Rectal smooth muscle tissue (tissue), 1 donor: ENCODE measurements around the gene SYT8.

Experiments used
- H3K27ac ChIP-seq: one replicate; pipeline ENCODE4 v1.7.0; 2013; ENCODE audit warnings: low read depth, low read length, inconsistent platforms
- H3K27me3 ChIP-seq: one replicate; pipeline ENCODE4 v1.7.0; 2013; ENCODE audit warnings: low read length; ENCODE audit not compliant: control insufficient read depth, insufficient read depth
- H3K36me3 ChIP-seq: one replicate; pipeline ENCODE4 v1.7.0; 2013; ENCODE audit warnings: low read length; ENCODE audit not compliant: control insufficient read depth, insufficient read depth
- H3K4me1 ChIP-seq: one replicate; pipeline ENCODE4 v1.7.0; 2013; ENCODE audit warnings: low read length; ENCODE audit not compliant: control insufficient read depth, insufficient read depth
- H3K4me3 ChIP-seq: one replicate; pipeline ENCODE4 v1.7.0; 2013; ENCODE audit warnings: low read length
- H3K9ac ChIP-seq: one replicate; pipeline ENCODE4 v1.7.0; 2013; ENCODE audit warnings: low read length

The SYT8 gene

DNA sequence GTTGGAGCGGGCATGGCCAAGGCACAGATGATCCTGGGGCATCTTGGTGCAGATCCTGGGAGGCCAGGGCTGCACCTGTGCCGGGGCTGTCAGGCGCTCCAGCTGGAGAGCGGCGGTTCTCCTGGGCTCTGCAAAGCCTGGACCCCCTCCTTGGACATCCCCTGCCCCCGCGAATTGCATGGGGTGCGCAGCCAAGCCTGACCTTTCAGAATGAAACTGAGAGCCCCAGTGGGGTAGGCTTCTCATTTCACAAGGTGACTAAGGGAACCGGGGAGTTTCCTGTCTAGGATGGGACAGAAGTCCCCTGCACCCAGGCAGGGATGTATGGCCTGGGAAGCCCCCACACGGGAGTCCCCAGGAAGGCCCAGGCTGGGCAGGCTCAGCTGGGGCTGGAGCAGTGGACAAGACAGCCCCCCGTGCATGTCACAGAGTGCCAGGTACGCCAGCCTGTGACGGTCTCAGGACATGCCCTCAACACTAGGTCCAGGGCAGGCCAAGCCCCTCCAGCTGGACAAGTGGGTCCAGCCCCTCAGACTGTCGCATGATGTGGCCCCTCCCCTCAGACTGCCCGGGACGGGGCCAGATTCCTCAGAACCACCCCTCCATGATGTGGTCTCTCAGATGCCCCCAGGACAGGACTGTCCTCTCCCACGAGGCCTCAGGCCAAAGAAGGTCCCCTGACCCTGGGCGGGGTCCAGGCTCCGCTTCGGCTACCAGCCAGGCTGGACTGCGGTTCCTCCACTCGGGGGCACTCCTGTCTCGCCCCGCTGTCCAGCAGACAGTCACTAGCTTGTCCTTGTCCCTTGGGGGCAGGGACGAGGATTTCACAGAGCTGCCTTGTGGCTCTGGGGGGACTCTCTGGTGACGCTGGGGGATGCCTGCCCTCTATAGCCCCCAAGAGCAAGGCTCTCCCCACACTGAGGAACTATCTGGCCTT, 20.4 kb downstream of the SYT8 start:
- Histone ChIP-seq H3K9ac (no peak overlapping the region), H3K27ac (no peak overlapping the region), H3K36me3 (no peaks in the 10 kb centered on the region), H3K4me1 (no peaks in the 10 kb centered on the region), H3K27me3 (no peaks in the 10 kb centered on the region), H3K4me3 (peak overlapping the region; percentile 9)

DNA sequence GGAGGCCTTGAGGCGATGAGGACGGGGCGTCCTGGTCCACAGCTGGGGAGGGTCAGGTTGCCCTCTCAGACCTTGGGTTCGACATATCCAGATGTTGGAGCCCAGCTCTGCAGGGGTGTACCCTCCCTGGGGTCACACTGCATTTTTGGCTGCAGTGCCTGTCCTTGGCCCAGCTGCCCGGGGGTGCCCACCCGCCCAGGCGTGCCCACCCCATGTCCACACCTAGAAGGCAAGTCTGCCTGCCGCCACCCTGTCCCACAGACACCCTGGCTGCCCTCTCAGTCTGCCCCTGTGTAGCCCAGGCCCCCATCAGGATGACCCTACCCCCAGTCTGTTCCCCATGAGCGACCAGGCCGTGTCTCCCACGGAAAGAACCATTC, 21.1 kb downstream of the SYT8 start:
- no peaks in the 10 kb centered on the region for H3K27me3 ChIP-seq
- no peaks in the 10 kb centered on the region for H3K36me3 ChIP-seq
- no peak overlapping the region for H3K4me3 ChIP-seq
- H3K27ac ChIP-seq, result no peak overlapping the region
- H3K4me1 ChIP-seq, result no peaks in the 10 kb centered on the region
- no peak overlapping the region for H3K9ac ChIP-seq

DNA sequence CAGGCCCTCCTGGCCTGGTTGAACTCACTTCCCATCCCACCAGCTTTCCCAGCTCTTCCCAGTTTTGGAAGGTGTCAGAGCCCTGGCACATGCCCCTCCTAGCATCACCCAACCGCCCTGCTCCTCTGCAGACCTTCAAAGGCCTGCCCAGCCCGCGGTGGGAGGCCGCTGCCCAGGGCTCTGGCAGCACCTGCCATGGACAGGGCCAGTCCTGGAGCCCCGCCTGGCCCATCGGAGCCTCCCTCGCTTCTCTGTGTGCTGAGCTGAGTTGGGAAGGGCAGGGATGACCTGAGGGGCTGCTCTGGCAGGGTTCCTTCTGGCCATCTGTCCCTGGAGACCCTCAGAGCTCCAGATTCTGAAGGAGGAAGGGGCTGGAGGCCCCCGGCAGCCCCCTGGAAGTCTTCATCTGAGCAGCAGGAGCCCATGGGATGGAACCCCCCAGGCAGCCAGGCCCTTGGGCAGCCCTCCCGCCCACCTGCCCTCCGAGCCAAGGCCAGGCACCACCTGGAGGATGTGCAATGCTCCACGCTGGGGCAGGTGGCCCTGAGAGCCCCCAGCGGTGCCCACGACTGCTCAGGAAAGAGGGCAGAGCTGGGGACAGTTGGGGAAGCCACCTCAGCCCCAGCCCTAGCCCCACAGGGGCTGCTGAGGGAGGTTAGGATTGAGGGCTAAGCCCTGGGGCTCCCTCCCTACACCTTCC, 21.7 kb downstream of the SYT8 start:
- no peaks in the 10 kb centered on the region for H3K36me3 ChIP-seq
- no peaks in the 10 kb centered on the region for H3K4me1 ChIP-seq
- no peak overlapping the region for H3K27ac ChIP-seq
- H3K27me3 ChIP-seq, result no peaks in the 10 kb centered on the region
- no peak overlapping the region for H3K9ac ChIP-seq
- H3K4me3 ChIP-seq, result no peak overlapping the region

DNA sequence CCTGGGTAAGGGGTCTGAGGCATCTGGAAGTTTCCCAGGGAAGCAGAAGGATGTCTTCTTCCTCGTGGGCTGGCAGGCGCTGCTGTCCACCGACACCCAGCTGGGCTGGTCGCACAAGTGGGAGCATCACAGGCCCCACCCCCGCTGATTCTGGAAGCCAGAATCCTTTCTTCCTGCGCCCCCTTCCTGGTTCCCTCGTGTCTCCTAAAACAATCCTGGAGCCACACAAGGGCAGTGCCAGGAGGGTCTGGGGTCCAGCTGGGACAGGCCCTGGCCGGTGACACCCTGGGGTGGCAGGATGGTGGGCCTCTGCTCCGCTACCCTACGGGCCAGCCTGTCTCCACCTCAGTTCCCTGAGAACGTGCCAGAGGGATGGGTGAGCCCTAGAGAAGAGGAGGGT, 22.3 kb downstream of the SYT8 start:
- Histone ChIP-seq H3K27ac (no peak overlapping the region), H3K36me3 (no peaks in the 10 kb centered on the region), H3K4me3 (no peak overlapping the region), H3K27me3 (no peaks in the 10 kb centered on the region), H3K9ac (no peak overlapping the region), H3K4me1 (no peaks in the 10 kb centered on the region)

DNA sequence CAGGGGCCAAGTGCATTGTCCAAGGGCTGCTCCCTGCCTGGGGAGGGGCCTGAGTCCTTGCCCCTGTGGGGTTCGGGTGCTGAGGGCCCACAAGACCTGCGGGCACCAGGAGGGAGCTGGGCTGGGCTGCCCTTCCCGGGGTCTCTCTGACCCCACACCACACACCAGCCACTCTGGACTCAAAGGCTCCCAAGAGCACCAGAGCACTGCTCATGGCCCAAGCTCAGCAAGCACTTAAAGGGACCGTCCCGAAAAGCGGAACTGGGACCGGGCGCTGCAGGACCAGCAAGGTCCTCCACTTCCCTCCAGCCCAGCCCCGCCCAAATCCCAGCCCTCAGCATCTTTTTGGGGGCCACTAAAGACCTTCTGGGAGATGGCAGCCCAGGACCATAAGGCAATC, 23.4 kb downstream of the SYT8 start:
- Histone ChIP-seq H3K9ac (no peak overlapping the region), H3K27ac (no peak overlapping the region), H3K4me1 (peaks cover 2% of the 10 kb centered on the region), H3K4me3 (no peak overlapping the region), H3K36me3 (no peaks in the 10 kb centered on the region), H3K27me3 (no peaks in the 10 kb centered on the region)

DNA sequence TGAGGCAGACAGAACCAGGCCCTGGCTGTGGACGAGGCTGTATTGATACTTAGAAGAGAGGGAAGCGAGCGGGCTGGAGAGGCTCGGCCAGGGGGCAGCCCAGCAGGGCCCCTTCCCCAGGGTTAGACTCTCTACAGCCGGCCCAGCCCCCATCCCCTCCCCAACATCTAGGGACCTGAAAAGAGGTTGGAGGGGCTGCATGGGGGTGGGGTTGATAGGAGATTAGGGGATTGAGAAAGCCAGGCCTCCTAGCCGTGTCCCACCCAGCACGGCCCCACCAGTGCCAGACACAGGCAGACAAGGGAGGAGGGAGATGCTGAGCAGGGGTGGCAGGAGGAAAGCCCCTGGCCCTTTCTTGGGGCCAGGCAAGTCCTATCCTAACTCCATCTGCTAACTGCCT, 23.8 kb downstream of the SYT8 start:
- no peak overlapping the region for H3K4me3 ChIP-seq
- no peaks in the 10 kb centered on the region for H3K27me3 ChIP-seq
- peaks cover 7% of the 10 kb centered on the region for H3K4me1 ChIP-seq
- no peak overlapping the region for H3K9ac ChIP-seq
- no peaks in the 10 kb centered on the region for H3K36me3 ChIP-seq
- no peak overlapping the region for H3K27ac ChIP-seq

DNA sequence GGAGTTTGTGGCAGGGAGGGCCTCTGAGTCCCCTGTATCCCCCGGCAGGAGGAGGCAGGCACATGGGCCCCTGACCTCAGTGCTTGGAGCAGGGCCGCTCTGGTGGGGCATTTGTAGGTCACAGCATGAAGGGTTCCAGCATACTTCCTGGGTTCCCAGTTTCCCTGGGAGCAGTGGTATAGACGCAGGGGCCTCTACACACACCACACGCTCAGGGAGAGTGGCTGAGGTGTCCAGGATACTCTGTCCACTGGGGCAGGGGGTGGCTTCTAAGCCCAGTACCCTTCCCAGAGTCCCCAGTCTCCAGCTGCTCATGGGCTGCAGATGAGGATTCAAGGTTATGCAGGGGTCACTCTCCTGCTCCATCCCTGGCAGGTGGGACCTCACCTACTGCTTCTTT, 24.2 kb downstream of the SYT8 start:
- Histone ChIP-seq H3K36me3 (no peaks in the 10 kb centered on the region), H3K27ac (no peak overlapping the region), H3K9ac (no peak overlapping the region), H3K27me3 (no peaks in the 10 kb centered on the region), H3K4me1 (peaks cover 9% of the 10 kb centered on the region), H3K4me3 (no peak overlapping the region)

DNA sequence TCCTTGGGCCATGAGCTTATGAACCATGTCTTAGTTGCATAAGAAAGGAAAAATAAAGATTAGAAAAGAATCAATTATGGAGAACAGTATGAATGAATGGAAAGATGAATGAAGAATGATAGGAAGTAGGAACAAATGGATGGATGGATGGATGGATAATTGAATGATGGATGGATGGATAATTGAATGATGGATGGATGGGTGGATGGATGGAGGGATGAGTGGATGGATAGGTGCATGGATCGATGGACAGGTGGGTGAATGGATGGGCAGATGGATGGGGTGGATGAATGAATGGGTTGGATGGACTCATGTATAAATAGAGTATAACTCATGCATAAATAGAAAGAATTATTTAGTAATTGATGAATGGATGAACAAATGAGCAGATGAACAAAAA, 25.3 kb downstream of the SYT8 start:
- Histone ChIP-seq H3K4me1 (peaks cover 19% of the 10 kb centered on the region), H3K36me3 (no peaks in the 10 kb centered on the region), H3K27ac (no peak overlapping the region)

DNA sequence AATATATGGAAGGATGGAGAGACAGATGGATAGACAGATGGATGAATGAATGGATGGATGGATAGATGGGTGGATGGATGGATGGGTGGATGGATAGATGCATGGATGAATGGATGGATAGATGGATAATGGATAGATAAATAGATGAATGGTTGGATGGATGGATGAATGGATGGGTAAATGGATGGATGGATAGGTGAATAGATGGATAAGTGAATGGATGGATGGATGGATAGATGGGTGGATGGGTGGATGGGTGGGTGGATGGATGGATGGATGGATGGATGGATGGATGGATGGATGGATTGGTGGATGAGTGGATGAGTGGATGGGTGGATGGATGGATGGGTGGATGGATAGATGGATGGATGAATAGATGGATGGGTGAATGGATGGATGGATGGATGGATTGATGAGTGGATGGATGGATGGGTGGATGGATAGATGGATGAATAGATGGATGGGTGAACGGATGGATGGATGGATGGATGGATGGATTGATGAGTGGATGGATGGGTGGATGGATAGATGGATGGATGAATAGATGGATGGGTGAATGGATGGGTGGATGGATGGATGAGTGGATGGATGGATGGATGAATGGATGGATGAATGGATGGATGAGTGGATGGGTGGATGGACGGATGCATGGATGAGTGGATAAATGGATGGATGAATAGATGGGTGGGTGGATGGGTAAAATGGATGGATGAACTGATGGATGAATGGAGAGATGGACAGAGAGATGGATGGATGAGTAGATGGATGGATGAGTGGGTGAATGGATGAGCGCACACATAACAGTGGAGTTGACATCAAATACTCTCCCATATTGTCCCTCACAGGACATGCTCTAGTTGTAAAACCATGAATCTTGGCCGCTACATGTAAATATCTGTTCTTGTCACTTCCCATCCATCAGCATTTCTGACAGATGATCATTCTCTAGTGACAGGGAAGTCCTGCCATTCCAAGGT, 26.9 kb downstream of the SYT8 start:
- H3K27me3 ChIP-seq, result no peaks in the 10 kb centered on the region
- H3K9ac ChIP-seq, result no peak overlapping the region
- H3K27ac ChIP-seq, result no peak overlapping the region
- peaks cover 22% of the 10 kb centered on the region for H3K4me1 ChIP-seq
- no peaks in the 10 kb centered on the region for H3K36me3 ChIP-seq
- no peak overlapping the region for H3K4me3 ChIP-seq

More for the DNA sequence above, 25.3 kb downstream of the SYT8 start:
- Histone ChIP-seq H3K4me3 (no peak overlapping the region), H3K27me3 (no peaks in the 10 kb centered on the region), H3K9ac (no peak overlapping the region)

DNA sequence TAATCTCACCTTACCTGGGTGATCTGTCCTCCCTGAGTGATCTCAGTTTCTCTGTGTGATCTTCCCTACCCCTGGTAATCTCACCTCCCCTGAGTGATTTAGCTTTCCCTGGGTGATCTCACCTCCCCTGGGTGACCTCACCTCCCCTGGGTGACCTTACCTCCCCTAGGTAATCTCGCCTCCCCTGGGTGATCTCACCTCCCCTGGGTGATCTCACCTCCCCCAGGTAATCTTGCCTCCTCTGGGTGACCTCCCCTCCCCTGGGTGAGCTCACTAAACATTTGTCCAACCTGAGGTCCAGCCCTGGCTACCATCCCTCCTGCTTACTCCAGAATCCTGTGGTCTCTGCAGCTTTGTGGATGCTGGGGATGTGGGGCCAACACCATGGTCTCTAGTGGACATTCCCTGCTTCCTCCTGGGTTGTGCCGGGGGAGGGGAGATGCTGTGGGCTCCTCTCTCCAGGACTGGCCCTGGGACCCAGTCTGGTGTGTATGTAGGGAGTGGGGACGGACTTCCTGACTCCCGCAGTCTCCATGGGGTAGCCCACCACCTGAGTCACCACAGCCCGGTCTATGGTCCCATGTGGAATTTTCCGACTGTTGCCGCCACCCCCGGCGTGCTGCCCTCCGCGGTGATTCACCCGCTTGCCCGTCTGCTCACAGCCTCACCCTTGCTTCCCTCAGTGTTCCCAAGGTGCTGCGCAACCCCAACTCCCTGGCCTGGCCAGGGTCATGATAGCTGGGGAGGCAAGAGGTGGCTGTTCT, 28.0 kb downstream of the SYT8 start:
- Histone ChIP-seq H3K4me3 (peak overlapping the region; percentile 38), H3K4me1 (peaks cover 22% of the 10 kb centered on the region), H3K27ac (peak overlapping the region; percentile 80), H3K9ac (no peak overlapping the region), H3K36me3 (no peaks in the 10 kb centered on the region), H3K27me3 (no peaks in the 10 kb centered on the region)

DNA sequence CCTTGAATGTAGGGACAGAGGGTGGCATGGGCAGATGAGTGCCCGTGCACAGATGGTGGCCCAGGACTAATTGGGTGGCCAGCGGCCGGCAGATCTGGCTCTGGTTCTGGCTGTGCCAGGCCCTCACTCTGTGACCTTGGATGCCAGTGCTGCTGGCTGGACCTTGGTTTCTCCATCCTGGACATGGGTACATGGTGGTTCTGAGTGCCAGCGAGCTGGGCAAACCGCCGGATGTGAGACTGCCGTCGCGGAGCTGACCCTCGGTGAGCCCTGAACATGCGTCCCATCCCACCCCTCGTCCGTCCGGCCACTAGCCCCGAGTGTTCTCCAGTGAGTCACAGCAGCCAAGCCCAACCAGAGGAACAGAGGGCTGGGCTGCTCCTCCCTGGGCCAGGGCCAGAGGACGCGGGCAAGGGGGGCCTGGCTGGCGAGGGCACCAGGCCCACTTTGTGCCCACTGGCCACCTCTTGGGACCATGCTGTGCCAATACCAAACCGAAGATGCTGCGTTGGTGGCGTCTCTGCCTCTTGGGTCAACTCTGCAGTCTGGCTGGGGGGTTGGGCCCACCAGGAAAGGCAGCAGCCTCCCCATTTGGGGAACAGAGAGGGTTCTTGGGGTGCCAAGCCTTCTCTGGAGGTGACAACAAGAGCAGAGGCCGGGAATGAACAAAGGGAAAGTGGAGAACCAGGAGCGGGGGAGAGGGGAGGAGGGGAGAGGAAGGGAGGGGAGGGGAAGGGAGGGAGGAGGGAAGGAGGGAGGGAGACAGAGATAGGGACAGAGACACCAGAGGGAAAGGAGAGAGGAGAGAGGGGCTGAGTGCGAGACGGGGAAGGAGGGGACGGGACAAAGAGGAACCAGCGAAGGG, 28.8 kb downstream of the SYT8 start:
- Histone ChIP-seq H3K9ac (no peak overlapping the region), H3K27me3 (no peaks in the 10 kb centered on the region), H3K4me3 (peak overlapping the region; percentile 54)

More for the DNA sequence above, 28.8 kb downstream of the SYT8 start:
- H3K36me3 ChIP-seq, result no peaks in the 10 kb centered on the region
- peak overlapping the region; percentile 80 for H3K27ac ChIP-seq
- H3K4me1 ChIP-seq, result peaks cover 22% of the 10 kb centered on the region
